Aorta (tissue), 5 donors: ENCODE data around the gene SAMD14. TPM values are rescaled to one million over a fixed set of nuclear protein-coding genes. Genes with fewer than 3 reads are reported as not detected.

Experiments used
- ATAC-seq: fragments of 200-7000 bp; cut with Tn5 transposase; one replicate; pipeline ENCODE4 v1.9.1; 2022; ENCODE audit warnings: moderate library complexity; ENCODE audit not compliant: low FRiP score
- DNase-seq, 2 donors: peaks; one replicate each; pipeline ENCODE4 v3.0.0-alpha.2; 2020
- H3K27ac ChIP-seq, 2 donors: one replicate each; pipeline ENCODE4 v1.5.1; 2013; ENCODE audit warnings: low read length in 2 of 2, mild to moderate bottlenecking in 2 of 2, moderate library complexity in 2 of 2, control low read depth in 1 of 2, inconsistent platforms in 1 of 2, low read depth in 1 of 2
- H3K27me3 ChIP-seq, 2 donors: one replicate each; pipeline ENCODE4 v1.6.1; 2013; ENCODE audit warnings: control low read depth in 1 of 2, low read length in 1 of 2, mild to moderate bottlenecking in 1 of 2, moderate library complexity in 1 of 2; ENCODE audit not compliant: insufficient read depth in 2 of 2, control insufficient read depth in 1 of 2
- H3K36me3 ChIP-seq, 2 donors: one replicate each; pipeline ENCODE4 v1.6.1; 2013; ENCODE audit warnings: control low read depth in 1 of 2, low read length in 1 of 2, mild to moderate bottlenecking in 1 of 2; ENCODE audit not compliant: insufficient read depth in 2 of 2, control insufficient read depth in 1 of 2
- H3K4me1 ChIP-seq, 2 donors: one replicate each; pipeline ENCODE4 v1.6.1; 2013; ENCODE audit warnings: low read length in 2 of 2, control low read depth in 1 of 2, mild to moderate bottlenecking in 1 of 2, moderate library complexity in 1 of 2; ENCODE audit not compliant: insufficient read depth in 2 of 2, control insufficient read depth in 1 of 2
- H3K4me3 ChIP-seq, 2 donors: one replicate each; pipeline ENCODE4 v1.5.1; 2013; ENCODE audit warnings: low read length in 2 of 2, control low read depth in 1 of 2, mild to moderate bottlenecking in 1 of 2
- H3K9me3 ChIP-seq: one replicate; pipeline ENCODE4 v1.6.1; 2013; ENCODE audit warnings: mild to moderate bottlenecking, low read length; ENCODE audit not compliant: control insufficient read depth
- WGBS, 2 donors: extraction: QIAGEN DNeasy Blood & Tissue Kit; methylation state at CpG; one replicate each; pipeline ENCODE4 v1.1.7; 2013; 5-methylcytosine and 5-hydroxymethylcytosine counted together
- intact Hi-C, 2 donors: fragments of 100-400 bp; cut with DNase I; formaldehyde crosslinking; loops; one replicate each; pipeline versions ENCODE4 v1.14.2 to v1.15.0; 2022
- polyA plus RNA-seq, 2 donors: library from polyadenylated mRNA; stranded (reverse); fragments of 200-250 nt; gene quantifications; one replicate each; pipeline ENCODE4 v1.2.3, GENCODE V29; 2013
- total RNA-seq, 2 donors: library from RNA; stranded (reverse); fragmentation: NEBNext Ultra II Directional; extraction: Animal tissue kit (Norgen Biotek cat#: 25700); gene quantifications; one replicate each; pipeline ENCODE4 v1.2.1, GENCODE V29; 2021
- donor health status: healthy with polysubstance abuse.
- donor health status: Bipolar disorder and iron deficiency.
- donor health status: DM: no; HTN: no; CAD: no.
- donor health status: DM: no; HTN: no; CAD: no.
- donor health status: DM: yes; HTN: yes; CAD: no.

Gene SAMD14
- total and polyA plus RNA-seq, 4 donors: 2.5 to 12.6 (median 6.6) TPM

DNA sequence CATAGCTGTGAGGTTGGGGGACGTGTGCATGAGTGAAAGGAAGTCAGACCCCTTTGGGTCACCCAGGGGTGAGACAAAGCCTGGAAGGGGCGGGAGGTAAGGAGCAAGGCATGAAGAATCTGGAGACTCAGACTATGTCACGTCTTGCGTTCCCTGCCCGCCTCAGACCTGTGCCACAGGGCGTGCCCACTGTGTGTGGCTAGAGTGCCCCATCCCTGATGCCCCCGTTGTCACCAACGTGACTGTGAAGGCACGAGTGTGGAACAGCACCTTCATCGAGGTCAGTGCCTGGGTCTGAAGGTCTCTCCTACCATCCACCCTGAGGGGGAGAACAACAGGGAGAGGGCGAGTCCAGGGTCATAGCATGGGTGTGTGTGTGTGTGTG is 49.9 kb downstream of the SAMD14 start:
- intact Hi-C loops: loop anchor here in 1 of 2 donors (10.0 kb wide), 1 partner anchor 515 kb away; no protein-coding TSS in a partner anchor
- WGBS, 2 donors: 54 to 62% methylated on average over 11 of the region's 11 CpGs
- H3K36me3 ChIP-seq: peaks cover 3 to 22% of the 10 kb centered on the region in 2 donors
- ATAC-seq: no peak
- H3K4me1 ChIP-seq: no peaks in the 10 kb centered on the region
- peak overlapping the region in 1 of 2 donors; percentile 13 for H3K27ac ChIP-seq
- H3K9me3 ChIP-seq: no peaks in the 10 kb centered on the region
- H3K27me3 ChIP-seq: no peaks in the 10 kb centered on the region
- DNase-seq: peak; percentile 32 to 70
- no peak overlapping the region for H3K4me3 ChIP-seq

DNA sequence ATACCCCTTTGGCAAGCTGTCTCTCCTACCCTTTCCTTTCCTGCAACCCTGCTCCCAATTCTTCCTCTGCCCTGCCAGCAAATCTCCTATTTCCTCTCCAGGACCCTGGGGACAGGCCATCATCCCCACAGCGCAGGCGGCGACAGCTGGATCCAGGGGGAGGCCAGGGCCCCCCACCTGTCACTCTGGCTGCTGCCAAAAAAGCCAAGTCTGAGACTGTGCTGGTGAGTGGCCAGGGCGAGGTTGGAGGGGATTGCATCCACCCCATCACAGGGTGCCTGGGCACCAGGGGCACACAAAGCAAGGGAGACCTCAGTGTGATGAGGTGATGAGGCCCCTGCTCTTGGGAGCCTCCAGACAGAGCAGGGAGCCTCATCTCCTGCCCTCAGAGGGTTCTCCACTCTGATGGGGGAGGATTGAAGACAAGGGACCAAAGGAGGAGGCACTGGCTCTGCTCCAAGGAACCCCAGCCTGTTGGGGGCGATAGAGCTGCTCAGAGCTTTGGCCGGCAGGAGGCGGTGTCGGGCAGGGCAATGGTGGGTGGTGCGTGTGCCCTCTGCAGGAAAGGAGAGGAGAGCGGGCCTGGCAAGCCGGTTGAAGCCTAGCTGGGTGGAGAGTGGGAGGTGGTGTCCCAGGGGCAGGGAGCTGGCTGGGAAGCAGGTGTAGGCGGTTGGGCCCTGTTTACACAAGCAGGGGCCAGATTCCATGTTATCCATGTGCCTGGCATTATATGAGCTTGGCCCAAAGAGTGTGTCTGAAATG is 50.4 kb downstream of the SAMD14 start:
- peak; percentile 74 to 90 for DNase-seq
- WGBS, 2 donors: 27 to 28% methylated on average over 12 of the region's 12 CpGs
- intact Hi-C loops: loop anchor here in 1 of 2 donors (10.0 kb wide), 1 partner anchor 515 kb away; no protein-coding TSS in a partner anchor
- ATAC-seq: peak; percentile 61
- Histone ChIP-seq H3K9me3 (no peaks in the 10 kb centered on the region), H3K4me3 (no peak overlapping the region), H3K27ac (peak overlapping the region in 1 of 2 donors; percentile 13), H3K27me3 (no peaks in the 10 kb centered on the region), H3K4me1 (no peaks in the 10 kb centered on the region), H3K36me3 (peaks cover 5 to 22% of the 10 kb centered on the region in 2 donors)

DNA sequence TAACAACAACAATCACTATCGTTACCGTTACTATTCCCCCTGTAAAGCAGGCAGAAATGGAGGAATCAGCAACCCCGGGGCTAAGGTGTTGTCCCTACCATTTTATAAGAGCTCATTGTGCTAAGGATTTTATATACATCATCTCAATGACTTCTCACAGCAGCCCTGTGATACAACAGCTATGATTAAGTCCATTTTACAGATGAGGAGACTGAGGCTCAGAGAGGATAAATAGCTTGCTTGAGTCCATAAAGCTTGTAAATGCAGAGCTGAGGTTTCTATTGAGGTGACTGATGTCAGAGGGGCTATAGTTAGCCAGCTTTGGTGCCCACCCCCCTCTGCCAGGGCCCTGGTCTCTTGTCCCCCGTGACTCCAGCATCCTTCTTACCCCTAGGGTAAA is 51.5 kb downstream of the SAMD14 start:
- DNase-seq: no peak
- Histone ChIP-seq H3K4me1 (no peaks in the 10 kb centered on the region), H3K27me3 (no peaks in the 10 kb centered on the region), H3K36me3 (peaks cover 5 to 27% of the 10 kb centered on the region in 2 donors), H3K4me3 (no peak overlapping the region), H3K9me3 (no peaks in the 10 kb centered on the region), H3K27ac (no peak overlapping the region)
- WGBS, 2 donors: 91 to 92% methylated on average over 4 of the region's 4 CpGs
- ATAC-seq: no peak
- intact Hi-C loops: no loop called here

DNA sequence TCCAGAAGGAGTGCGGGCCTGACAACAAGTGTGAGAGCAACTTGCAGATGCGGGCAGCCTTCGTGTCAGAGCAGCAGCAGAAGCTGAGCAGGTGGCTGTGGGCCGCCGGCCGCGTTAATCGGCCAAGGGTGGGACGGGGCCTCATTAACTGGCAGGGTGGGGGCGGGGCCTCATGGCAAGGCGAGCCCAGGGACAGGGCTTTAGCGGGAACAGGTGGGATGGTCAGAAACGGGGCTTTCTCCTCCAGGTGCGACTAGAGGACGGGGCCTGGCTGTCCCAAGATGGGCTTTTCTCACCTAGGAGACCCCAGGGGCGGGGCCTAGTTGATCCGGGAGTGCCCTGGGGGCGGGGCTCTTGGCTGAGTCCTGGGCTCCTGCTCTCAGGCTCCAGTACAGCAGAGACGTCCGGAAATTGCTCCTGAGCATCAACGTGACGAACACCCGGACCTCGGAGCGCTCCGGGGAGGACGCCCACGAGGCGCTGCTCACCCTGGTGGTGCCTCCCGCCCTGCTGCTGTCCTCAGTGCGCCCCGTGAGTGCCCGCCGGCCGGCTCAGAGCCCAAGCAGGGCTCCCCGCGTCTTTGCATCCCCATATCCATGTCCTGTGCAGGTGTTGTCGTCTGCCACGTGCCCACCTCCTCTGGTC is 53.2 kb downstream of the SAMD14 start:
- Histone ChIP-seq H3K27ac (no peak overlapping the region), H3K4me3 (no peak overlapping the region), H3K4me1 (no peaks in the 10 kb centered on the region), H3K9me3 (no peaks in the 10 kb centered on the region), H3K36me3 (peaks cover 5 to 27% of the 10 kb centered on the region in 2 donors), H3K27me3 (no peaks in the 10 kb centered on the region)
- no peak for ATAC-seq
- DNase-seq: no peak
- intact Hi-C loops: no loop called here
- 70 to 72% methylated on average over 39 of the region's 39 CpGs for WGBS, 2 donors

DNA sequence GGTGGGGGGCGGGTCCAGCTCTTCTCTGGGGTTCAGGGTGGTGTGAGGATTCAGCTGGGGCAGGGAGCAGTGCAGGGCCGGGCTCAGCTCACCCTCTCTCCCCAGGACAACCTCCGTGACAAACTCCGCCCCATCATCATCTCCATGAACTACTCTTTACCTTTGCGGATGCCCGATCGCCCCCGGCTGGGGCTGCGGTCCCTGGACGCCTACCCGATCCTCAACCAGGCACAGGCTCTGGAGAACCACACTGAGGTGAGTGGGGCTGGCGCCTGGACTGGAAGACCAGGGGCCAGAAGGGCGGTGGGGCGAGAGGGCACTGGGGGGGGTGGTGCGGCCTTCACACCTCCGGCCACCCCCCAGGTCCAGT is 53.8 kb downstream of the SAMD14 start:
- H3K36me3 ChIP-seq: peaks cover 5 to 28% of the 10 kb centered on the region in 2 donors

DNA sequence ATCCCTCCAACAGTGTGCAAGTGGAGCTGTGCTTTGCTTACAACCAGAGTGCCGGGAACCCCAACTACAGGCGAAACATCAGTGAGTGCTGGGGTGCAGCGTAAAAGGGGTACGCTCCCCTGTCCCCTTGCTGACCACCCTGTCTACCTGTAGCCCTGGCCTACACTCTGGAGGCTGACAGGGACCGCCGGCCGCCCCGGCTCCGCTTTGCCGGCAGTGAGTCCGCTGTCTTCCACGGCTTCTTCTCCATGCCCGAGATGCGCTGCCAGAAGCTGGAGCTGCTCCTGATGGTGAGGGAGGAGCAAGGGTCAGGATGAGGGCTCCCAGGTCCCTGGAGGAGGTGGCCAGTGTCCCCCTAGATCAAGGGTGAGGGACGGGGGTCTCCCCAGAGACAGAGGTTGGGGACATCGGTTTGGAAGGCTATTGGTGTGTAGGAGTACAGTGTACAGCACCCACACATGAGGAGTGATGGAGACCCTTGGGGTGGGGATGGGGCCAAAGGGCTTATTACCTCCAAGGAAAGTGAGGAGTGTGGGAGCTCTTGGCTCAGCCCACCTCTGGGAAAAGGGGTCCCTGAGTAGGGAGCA is 54.4 kb downstream of the SAMD14 start:
- no peak overlapping the region for H3K27ac ChIP-seq
- intact Hi-C loops: no loop called here
- no peak overlapping the region for H3K4me3 ChIP-seq
- DNase-seq (peak in 1 of 2 donors; percentile 57), ATAC-seq (no peak)
- H3K36me3 ChIP-seq: peaks cover 10 to 26% of the 10 kb centered on the region in 2 donors
- WGBS, 2 donors: 91 to 92% methylated on average over 16 of the region's 16 CpGs
- no peaks in the 10 kb centered on the region for H3K27me3 ChIP-seq
- no peaks in the 10 kb centered on the region for H3K4me1 ChIP-seq
- no peaks in the 10 kb centered on the region for H3K9me3 ChIP-seq

More for the DNA sequence above, 53.8 kb downstream of the SAMD14 start:
- H3K9me3 ChIP-seq: no peaks in the 10 kb centered on the region
- H3K4me3 ChIP-seq: no peak overlapping the region
- no peaks in the 10 kb centered on the region for H3K4me1 ChIP-seq
- H3K27ac ChIP-seq: no peak overlapping the region
- WGBS, 2 donors: 85 to 87% methylated on average over 16 of the region's 16 CpGs
- DNase-seq: peak in 1 of 2 donors; percentile 71
- no peaks in the 10 kb centered on the region for H3K27me3 ChIP-seq
- intact Hi-C loops: no loop called here
- ATAC-seq: no peak

DNA sequence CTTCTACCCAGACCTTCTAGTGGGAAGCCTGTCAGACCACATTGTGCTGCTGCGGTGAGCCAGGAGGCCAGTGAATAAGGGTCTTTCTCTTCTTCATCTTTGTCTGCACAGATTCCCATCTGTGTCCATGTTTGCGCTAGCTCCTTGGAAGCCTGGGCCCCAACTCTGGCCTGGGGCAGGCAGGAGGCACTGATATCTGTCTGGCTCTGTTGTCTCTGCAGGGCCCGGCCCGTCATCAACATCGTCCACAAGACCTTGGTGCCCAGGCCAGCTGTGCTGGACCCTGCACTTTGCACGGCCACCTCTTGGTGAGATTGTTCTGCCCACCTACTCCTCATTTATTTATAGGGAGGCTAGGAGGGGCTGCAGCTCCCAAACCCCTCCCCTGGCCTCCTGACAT is 55.7 kb downstream of the SAMD14 start:
- H3K9me3 ChIP-seq: no peaks in the 10 kb centered on the region
- ATAC-seq: no peak
- no peak overlapping the region for H3K4me3 ChIP-seq
- no peak overlapping the region for H3K27ac ChIP-seq
- DNase-seq: no peak
- H3K36me3 ChIP-seq: peaks cover 10 to 28% of the 10 kb centered on the region in 2 donors
- H3K4me1 ChIP-seq: no peaks in the 10 kb centered on the region
- H3K27me3 ChIP-seq: no peaks in the 10 kb centered on the region
- 88% methylated on average over 6 of the region's 6 CpGs for WGBS, 2 donors
- intact Hi-C loops: no loop called here

DNA sequence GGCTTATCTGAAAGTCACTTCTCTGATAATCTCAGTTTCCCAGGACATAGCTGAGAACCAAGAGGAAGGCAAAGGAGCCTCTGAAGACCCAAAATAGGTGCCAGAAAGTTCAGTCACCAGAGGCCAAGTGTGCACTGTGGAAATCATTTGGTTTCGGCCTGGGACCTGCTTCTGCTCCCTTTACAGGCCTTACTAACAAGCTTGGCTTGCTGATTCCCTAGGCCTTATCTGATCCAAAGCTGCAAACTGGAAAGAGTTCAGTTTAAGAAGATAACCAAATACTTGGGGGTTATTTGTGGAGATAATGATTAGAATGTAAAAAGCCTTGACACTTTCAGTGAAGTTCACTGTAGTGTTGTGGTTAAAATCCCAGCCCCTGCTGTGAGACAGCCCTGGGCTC is 57.0 kb downstream of the SAMD14 start:
- H3K9me3 ChIP-seq: no peaks in the 10 kb centered on the region
- no peak overlapping the region for H3K4me3 ChIP-seq
- H3K27ac ChIP-seq: no peak overlapping the region
- H3K36me3 ChIP-seq: peaks cover 10 to 24% of the 10 kb centered on the region in 2 donors
- ATAC-seq: no peak
- intact Hi-C loops: no loop called here
- no peak for DNase-seq
- no peaks in the 10 kb centered on the region for H3K4me1 ChIP-seq
- WGBS, 2 donors: 66 to 74% methylated on average over 1 of the region's 1 CpG
- no peaks in the 10 kb centered on the region for H3K27me3 ChIP-seq
